ENCODE data around the gene OPRL1. TPM values are rescaled to one million over a fixed set of nuclear protein-coding genes. Genes with fewer than 3 reads are reported as not detected.

The OPRL1 gene
- total RNA-seq, 4 donors from 2014 or later, result 0.15 to 0.88 (median 0.28) TPM

- H3K4me3 ChIP-seq (ENCODE audit: low read depth, poor library complexity, severe bottlenecking), result no peak overlapping the region
- intact Hi-C loops (cut with DNase I; ENCODE audit: low total_unique reads), result no loop called here
- WGBS, 2 donors, result 54 to 62% methylated on average over 23 to 38 of the region's 39 CpGs
- DNase-seq (ENCODE audit: low spot score in 2 of 2), result no peak
- TF ChIP-seq POLR2A (IDR thresholded peaks at IDR 0.05) (no peak), CTCF (IDR thresholded peaks at IDR 0.05) (no peak)
Observed at GRCh38 chr20:64056889-64057627, 22.8 kb upstream of the OPRL1 start.

GRCh38 chr20:64057628-64058498 lies 22.0 kb upstream of the OPRL1 start:
- 26 to 35% methylated on average over 28 to 29 of the region's 33 CpGs for WGBS, 2 donors
- DNase-seq (ENCODE audit: low spot score in 2 of 2), result peak in 1 of 2 donors; percentile 94
- intact Hi-C loops (cut with DNase I; ENCODE audit: low total_unique reads), result no loop called here
- TF ChIP-seq POLR2A (IDR thresholded peaks at IDR 0.05), result no peak
- H3K4me3 ChIP-seq (ENCODE audit: low read depth, poor library complexity, severe bottlenecking), result no peak overlapping the region

- H3K4me3 ChIP-seq (ENCODE audit: low read depth, poor library complexity, severe bottlenecking), result no peak overlapping the region
- 82 to 90% methylated on average over 12 of the region's 12 CpGs for WGBS, 2 donors
- no peak for DNase-seq (ENCODE audit: low spot score in 2 of 2)
- intact Hi-C loops (cut with DNase I; ENCODE audit: low total_unique reads), result no loop called here
- TF ChIP-seq POLR2A (IDR thresholded peaks at IDR 0.05) (no peak), CTCF (IDR thresholded peaks at IDR 0.05) (no peak)
Observed at GRCh38 chr20:64058536-64058935, 21.3 kb upstream of the OPRL1 start.

DNA sequence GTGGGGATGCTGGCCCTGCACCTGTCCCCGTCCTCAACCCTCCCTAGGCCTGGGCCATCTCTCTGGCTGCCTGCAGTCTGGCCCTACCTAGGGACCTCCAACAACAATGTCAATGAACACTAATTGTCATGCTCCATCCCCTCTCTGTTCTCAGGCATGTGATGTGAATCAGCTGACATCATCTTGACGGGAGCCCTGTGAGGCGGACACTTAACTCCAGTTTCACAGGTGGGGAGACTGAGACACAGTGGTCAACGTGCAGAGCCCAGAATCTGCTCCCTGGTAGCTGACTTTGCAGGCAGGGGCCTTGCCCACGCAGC lies 17.6 kb upstream of the OPRL1 start:
- DNase-seq (ENCODE audit: low spot score in 2 of 2), result no peak
- H3K4me3 ChIP-seq (ENCODE audit: low read depth, poor library complexity, severe bottlenecking), result no peak overlapping the region
- intact Hi-C loops (cut with DNase I; ENCODE audit: low total_unique reads), result no loop called here
- 44 to 49% methylated on average over 5 of the region's 5 CpGs for WGBS, 2 donors
- TF ChIP-seq POLR2A (IDR thresholded peaks at IDR 0.05) (no peak), CTCF (IDR thresholded peaks at IDR 0.05) (no peak)

DNA sequence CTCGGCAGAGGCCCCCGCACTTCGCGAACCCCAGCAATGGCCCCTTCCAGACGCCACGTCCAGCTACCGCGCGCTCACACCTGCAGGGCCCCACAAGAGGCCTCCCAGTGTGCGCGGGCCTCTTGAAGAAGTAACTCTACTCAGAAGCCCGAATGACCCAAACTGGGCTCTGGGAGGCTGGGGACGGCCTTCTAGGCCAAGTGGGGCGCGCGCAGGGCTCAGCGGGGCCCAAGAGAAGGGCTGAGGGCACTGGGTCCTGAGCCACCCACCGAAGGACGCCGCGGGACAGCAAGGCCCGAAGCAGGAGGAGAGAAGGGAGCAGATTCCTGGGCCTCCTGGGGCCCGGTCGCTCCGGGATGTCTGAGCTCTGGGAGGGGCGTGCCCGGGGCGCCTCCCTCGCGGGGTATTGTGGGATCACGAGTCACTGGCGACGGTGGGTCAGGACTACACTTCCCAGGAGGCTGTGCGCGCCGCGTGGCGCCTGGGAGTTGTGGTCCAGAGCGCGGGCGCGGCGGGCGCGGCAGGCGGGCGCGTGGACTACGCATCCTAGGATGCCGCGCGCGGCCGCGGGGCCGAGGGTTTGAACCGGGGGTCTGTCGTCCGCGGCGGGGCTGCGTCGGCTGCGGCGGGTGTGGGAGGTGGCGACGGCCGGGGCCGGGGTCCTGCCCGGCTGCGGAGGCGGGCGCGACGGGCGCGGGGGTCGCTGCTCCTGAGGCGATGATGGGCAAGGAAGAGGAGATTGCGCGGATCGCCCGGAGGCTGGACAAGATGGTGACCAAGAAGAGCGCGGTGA lies 17.1 kb upstream of the OPRL1 start, which contains the start of gene TCEA2:
Gene TCEA2, plus strand, starts transcription at position 603 of the 793 bp plus-strand sequence. Its CDS starts 115 bp downstream, at position 718.
- peak; percentile 97 to 100 for DNase-seq (ENCODE audit: low spot score in 2 of 2)
- no peak for TF ChIP-seq POLR2A (IDR thresholded peaks at IDR 0.05)
- TF ChIP-seq CTCF (IDR thresholded peaks at IDR 0.05), result no peak
- peak within 1 kb of the TSS; percentile 61 for H3K4me3 ChIP-seq (ENCODE audit: low read depth, poor library complexity, severe bottlenecking)
- intact Hi-C loops (cut with DNase I; ENCODE audit: low total_unique reads), result no loop called here
- WGBS, 2 donors, result 5 to 8% methylated on average over 33 to 56 of the region's 85 CpGs

Measured in lower leg skin (tissue), 4 donors.